Esophagus squamous epithelium (tissue), 5 donors: Measurements from ENCODE around the gene BCDIN3D. TPM values are rescaled to one million over a fixed set of nuclear protein-coding genes. Genes with fewer than 3 reads are reported as not detected.
A peak's percentile ranks its signal among the peaks of the same experiment; 100 is the strongest.

Experiments used
- DNase-seq: peaks from one replicate; lab custom pipeline; 2025; lab: John Stamatoyannopoulos, UW
- H3K27ac ChIP-seq, 4 donors: fragments of 200-600 bp; sonication (generic); one replicate each; pipeline ENCODE4 v1.5.1; 2016 to 2019; ENCODE audit warnings: mild to moderate bottlenecking in 1 of 4
- H3K27me3 ChIP-seq, 4 donors: fragments of 200-600 bp; sonication (generic); 1 replicate in 3 of 4; 2 replicates in 1 of 4; pipeline versions ENCODE4 v1.5.1 to v1.6.0; 2017 to 2021; ENCODE audit warnings: antibody characterized with exemption in 1 of 4
- H3K36me3 ChIP-seq, 3 donors: fragments of 200-600 bp; sonication (generic); one replicate each; pipeline ENCODE4 v1.5.1; 2016 to 2019
- H3K4me1 ChIP-seq, 3 donors: fragments of 200-600 bp; sonication (generic); one replicate each; pipeline ENCODE4 v1.5.1; 2017 to 2019
- H3K4me3 ChIP-seq, 4 donors: fragments of 200-600 bp; sonication (generic); 1 replicate in 3 of 4; 2 replicates in 1 of 4; pipeline ENCODE4 v1.5.1; 2016 to 2019; ENCODE audit warnings: mild to moderate bottlenecking in 2 of 4, moderate library complexity in 1 of 4
- H3K9me3 ChIP-seq, 3 donors: fragments of 200-600 bp; sonication (generic); one replicate each; pipeline ENCODE4 v1.5.1; 2016 to 2019
- POLR2A ChIP-seq, 4 donors: fragments of 450-650 bp; IDR thresholded peaks; one replicate each; pipeline ENCODE4 v1.6.1; 2017; ENCODE audit warnings: antibody characterized with exemption in 4 of 4, mild to moderate bottlenecking in 4 of 4, moderate library complexity in 3 of 4
- WGBS, 2 donors: methylation state at CpG; one replicate each; pipeline ENCODE4 v1.1.5; 2018; 5-methylcytosine and 5-hydroxymethylcytosine counted together
- intact Hi-C: fragments of 100-400 bp; cut with DNase I; formaldehyde crosslinking; loops from one replicate; pipeline ENCODE4 v1.15.0; 2022
- total RNA-seq, 4 donors: library from RNA; depleted of rRNA; stranded (reverse); fragments of >200 nt; gene quantifications; one replicate each; pipeline ENCODE4 v1.1.0, GENCODE V29; 2016
- TF ChIP-seq, protein P1 (sequence below), 6 experiments: fragments of 450-650 bp in 4 of 6; fragments of 200-600 bp in 2 of 6; sonication (generic) in 2 of 6; IDR thresholded peaks; one replicate each; pipeline ENCODE4 v1.5.1; 2016 to 2019; ENCODE audit warnings: antibody characterized with exemption in 6 of 6, mild to moderate bottlenecking in 4 of 6, moderate library complexity in 4 of 6
- donor health status: DM: yes; HTN: yes; CAD: no.

Gene BCDIN3D
- total RNA-seq, 4 donors from 2014 or later: 2.5 to 4.8 (median 3.0) TPM

GRCh38 chr12:49831717-49832116 is 11.2 kb downstream of the BCDIN3D start:
- TF ChIP-seq, protein P1, sequence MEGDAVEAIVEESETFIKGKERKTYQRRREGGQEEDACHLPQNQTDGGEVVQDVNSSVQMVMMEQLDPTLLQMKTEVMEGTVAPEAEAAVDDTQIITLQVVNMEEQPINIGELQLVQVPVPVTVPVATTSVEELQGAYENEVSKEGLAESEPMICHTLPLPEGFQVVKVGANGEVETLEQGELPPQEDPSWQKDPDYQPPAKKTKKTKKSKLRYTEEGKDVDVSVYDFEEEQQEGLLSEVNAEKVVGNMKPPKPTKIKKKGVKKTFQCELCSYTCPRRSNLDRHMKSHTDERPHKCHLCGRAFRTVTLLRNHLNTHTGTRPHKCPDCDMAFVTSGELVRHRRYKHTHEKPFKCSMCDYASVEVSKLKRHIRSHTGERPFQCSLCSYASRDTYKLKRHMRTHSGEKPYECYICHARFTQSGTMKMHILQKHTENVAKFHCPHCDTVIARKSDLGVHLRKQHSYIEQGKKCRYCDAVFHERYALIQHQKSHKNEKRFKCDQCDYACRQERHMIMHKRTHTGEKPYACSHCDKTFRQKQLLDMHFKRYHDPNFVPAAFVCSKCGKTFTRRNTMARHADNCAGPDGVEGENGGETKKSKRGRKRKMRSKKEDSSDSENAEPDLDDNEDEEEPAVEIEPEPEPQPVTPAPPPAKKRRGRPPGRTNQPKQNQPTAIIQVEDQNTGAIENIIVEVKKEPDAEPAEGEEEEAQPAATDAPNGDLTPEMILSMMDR (IDR thresholded peaks at IDR 0.05): no peak
- TF ChIP-seq POLR2A (IDR thresholded peaks at IDR 0.05): no peak
- Histone ChIP-seq H3K36me3 (no peaks in the 10 kb centered on the region), H3K9me3 (no peaks in the 10 kb centered on the region), H3K4me3 (no peak overlapping the region), H3K27ac (no peak overlapping the region), H3K4me1 (peaks cover 15 to 24% (median 17%) of the 10 kb centered on the region in 3 donors), H3K27me3 (no peaks in the 10 kb centered on the region)
- intact Hi-C loops: no loop called here
- no peak for DNase-seq
- 77 to 94% methylated on average over 2 of the region's 2 CpGs for WGBS, 2 donors

DNA sequence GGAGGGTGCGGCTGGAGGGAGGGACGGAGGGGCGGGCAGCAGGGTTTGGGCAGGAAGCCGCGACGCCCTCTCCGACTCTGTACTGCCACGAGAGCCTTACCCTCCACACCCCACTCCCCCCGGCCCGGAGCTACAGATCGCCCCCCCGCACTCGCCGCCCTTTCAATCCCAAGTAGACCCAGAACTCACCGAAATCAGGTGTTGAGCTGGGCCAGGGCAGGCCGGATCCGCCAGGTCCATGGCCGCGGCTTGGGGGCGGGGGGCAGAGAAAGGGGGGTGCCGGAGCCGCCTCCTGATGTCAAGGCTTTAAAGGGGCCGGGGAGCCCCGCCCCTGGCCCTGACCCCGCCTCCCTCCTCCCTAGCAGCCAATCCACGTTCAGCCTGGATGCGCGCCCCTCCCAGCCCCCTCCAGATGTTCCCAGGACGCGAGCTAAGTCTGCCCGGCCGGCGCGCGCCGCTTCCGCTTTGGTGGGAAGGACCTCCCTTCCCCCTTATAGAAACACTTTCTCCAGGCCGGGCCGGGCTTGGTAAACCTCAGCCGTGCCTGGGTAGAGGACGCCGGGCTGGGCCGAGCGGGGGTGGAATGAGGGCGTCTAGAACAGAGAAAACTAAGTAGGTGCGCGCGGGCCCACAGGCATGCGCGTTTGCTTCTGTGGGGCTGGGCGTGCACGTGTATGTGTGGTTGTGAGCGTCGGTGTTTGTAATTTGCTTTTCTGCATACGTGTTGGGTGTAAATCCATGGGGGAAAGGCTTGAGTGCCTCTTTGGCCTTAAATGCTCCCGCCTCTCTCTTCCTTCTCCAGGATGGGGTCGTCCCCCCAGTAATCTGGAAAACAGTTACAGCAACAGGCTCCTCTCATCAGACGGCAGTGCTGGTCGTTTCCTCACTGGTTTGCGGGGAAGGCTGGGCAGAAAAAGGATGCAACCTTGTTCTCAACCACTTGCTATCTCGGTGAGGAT is 14.5 kb downstream of the BCDIN3D start, which contains the start of gene NCKAP5L:
NCKAP5L (minus strand) TSS at position 281 of the 959 bp plus-strand sequence. CDS start 24,369 bp downstream, outside the sequence.
- intact Hi-C loops: no loop called here
- no peaks in the 10 kb centered on the region for H3K27me3 ChIP-seq

DNA sequence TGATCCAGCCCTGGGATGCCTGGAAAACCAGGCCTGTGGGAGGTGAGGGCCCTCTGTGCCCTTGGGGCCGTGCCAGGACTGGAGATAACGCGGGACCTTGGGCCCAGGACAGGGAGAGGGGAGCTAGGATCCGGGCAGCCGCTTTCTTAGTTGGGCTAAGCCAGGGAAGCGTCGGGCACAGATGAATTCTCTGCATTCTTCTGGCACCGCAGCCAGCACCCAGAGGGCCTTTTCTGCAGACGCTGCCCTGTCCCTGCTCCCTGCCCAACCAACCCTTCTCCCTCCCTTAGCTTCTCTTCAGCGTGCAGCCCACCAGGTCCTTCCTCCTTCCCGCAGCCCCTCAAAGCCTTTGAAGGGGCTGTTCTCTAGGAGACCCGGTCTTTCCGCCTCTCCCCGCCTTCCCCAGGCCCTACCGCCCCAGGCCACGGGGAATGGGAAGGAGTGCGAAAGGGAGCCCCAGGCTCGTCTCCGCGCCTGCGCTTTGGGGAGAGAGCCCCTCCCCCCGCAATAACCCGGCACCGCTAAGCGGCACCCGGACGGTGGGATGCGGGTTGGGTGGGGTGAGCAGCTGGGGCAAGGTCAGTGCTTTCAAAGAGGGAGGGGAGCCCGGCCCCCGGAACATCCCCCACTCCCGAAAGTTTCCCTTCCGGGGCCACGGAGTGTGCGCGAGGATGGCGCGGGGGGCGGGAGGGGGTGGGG is 15.4 kb downstream of the BCDIN3D start:
- H3K4me3 ChIP-seq: peak overlapping the region; percentile 82 to 92 (median 89)
- intact Hi-C loops: no loop called here
- H3K9me3 ChIP-seq: no peaks in the 10 kb centered on the region
- H3K4me1 ChIP-seq: peaks cover 44 to 59% (median 44%) of the 10 kb centered on the region in 3 donors
- H3K36me3 ChIP-seq: peaks cover 0 to 4% (median 0%) of the 10 kb centered on the region in 3 donors
- TF ChIP-seq, protein P1 (IDR thresholded peaks at IDR 0.05): no peak
- peak overlapping the region; percentile 88 to 97 (median 94) for H3K27ac ChIP-seq
- no peak for DNase-seq
- no peaks in the 10 kb centered on the region for H3K27me3 ChIP-seq
- WGBS, 2 donors: 0 to 16% methylated on average over 9 to 15 of the region's 38 CpGs

More for the DNA sequence above, 14.5 kb downstream of the BCDIN3D start, which contains the start of gene NCKAP5L:
- peak in 1 of 4 donors; percentile 76 for TF ChIP-seq POLR2A (IDR thresholded peaks at IDR 0.05)
- TF ChIP-seq, protein P1 (IDR thresholded peaks at IDR 0.05): peak in 1 of 6 experiments; percentile 4
- 0% methylated on average over 6 to 8 of the region's 61 CpGs for WGBS, 2 donors
- Histone ChIP-seq H3K9me3 (no peaks in the 10 kb centered on the region), H3K27ac (peak within 1 kb of the TSS; percentile 88 to 97 (median 94)), H3K4me3 (peak within 1 kb of the TSS; percentile 82 to 92 (median 89)), H3K36me3 (no peaks in the 10 kb centered on the region), H3K4me1 (peaks cover 44 to 57% (median 44%) of the 10 kb centered on the region in 3 donors)
- peak; percentile 80 for DNase-seq

- TF ChIP-seq, protein P1 (IDR thresholded peaks at IDR 0.05): no peak
- no peak for TF ChIP-seq POLR2A (IDR thresholded peaks at IDR 0.05)
- intact Hi-C loops: no loop called here
- no peak for DNase-seq
- WGBS, 2 donors: 39 to 40% methylated on average over 5 to 6 of the region's 6 CpGs
- Histone ChIP-seq H3K4me1 (peaks cover 44 to 62% (median 44%) of the 10 kb centered on the region in 3 donors), H3K27ac (peak overlapping the region; percentile 88 to 97 (median 94)), H3K4me3 (peak overlapping the region; percentile 82 to 92 (median 89)), H3K27me3 (no peaks in the 10 kb centered on the region), H3K36me3 (peaks cover 0 to 8% (median 0%) of the 10 kb centered on the region in 3 donors), H3K9me3 (no peaks in the 10 kb centered on the region)
Observed at GRCh38 chr12:49827051-49827400, 15.9 kb downstream of the BCDIN3D start.
